Breast epithelium (tissue), 3 donors: ENCODE results near the gene SDSL.

ENCODE experiments used
- POLR2A ChIP-seq: fragments of 450-650 bp; IDR thresholded peaks from one replicate; pipeline ENCODE4 v1.6.1; 2016; ENCODE audit warnings: antibody characterized with exemption, mild to moderate bottlenecking, moderate library complexity
- POLR2AphosphoS5 ChIP-seq, 3 donors: sonication (generic); formaldehyde crosslinking; IDR thresholded peaks; one replicate each; pipeline ENCODE4 v1.6.1; 2017; ENCODE audit warnings: antibody characterized with exemption in 3 of 3
- TF ChIP-seq, protein P1 (sequence below), 3 donors: fragments of 450-650 bp; IDR thresholded peaks; one replicate each; pipeline ENCODE4 v1.5.1; 2016 to 2017; ENCODE audit warnings: antibody characterized with exemption in 3 of 3, mild to moderate bottlenecking in 3 of 3, moderate library complexity in 3 of 3

DNA sequence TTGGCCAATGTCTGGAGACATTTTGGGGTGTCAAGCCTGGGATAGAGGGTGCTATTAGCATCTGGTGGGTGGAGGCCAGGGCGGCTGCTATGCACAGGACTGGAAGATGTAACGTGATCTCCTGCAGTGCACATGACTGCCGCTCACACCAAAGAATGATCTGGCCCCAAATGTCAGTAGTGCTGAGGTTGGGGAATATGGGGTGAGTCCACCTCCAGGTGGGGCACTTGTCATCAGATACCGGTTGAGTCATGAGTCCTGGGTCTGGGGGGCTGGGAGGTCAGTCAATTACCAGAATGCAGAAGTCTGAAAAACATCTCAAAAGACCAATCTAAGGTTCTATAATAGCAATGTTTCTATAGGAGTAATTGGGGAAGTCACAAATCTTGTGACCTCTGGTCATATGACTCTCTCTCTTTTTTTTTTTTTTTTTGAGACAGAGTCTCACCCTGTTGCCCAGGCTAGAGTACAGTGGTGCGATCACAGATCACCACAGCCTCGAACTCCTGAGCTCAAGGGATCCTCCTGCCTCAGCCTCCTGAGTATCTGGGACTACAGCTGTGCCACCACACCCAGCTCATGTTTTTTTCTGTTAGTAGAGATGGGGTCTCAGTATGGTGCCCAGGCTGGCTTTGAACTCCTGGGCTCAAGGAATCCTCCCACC is 6.0 kb upstream of the SDSL start:
- no peak for TF ChIP-seq POLR2AphosphoS5 (IDR thresholded peaks at IDR 0.05)
- TF ChIP-seq, protein P1, sequence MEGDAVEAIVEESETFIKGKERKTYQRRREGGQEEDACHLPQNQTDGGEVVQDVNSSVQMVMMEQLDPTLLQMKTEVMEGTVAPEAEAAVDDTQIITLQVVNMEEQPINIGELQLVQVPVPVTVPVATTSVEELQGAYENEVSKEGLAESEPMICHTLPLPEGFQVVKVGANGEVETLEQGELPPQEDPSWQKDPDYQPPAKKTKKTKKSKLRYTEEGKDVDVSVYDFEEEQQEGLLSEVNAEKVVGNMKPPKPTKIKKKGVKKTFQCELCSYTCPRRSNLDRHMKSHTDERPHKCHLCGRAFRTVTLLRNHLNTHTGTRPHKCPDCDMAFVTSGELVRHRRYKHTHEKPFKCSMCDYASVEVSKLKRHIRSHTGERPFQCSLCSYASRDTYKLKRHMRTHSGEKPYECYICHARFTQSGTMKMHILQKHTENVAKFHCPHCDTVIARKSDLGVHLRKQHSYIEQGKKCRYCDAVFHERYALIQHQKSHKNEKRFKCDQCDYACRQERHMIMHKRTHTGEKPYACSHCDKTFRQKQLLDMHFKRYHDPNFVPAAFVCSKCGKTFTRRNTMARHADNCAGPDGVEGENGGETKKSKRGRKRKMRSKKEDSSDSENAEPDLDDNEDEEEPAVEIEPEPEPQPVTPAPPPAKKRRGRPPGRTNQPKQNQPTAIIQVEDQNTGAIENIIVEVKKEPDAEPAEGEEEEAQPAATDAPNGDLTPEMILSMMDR (IDR thresholded peaks at IDR 0.05), result no peak
- no peak for TF ChIP-seq POLR2A
